HUES64 (cell line): ENCODE measurements around the gene CRHR2.

ENCODE experiments used
- H3K27ac ChIP-seq: 2 replicates; pipeline ENCODE4 v1.7.0; 2013; ENCODE audit warnings: low read depth, low read length, inconsistent platforms
- H3K27me3 ChIP-seq: 2 replicates; pipeline ENCODE4 v1.6.1; 2013; ENCODE audit warnings: mild to moderate bottlenecking, low read length; ENCODE audit not compliant: insufficient read depth
- H3K36me3 ChIP-seq: 2 replicates; pipeline ENCODE4 v1.6.1; 2013; ENCODE audit warnings: mild to moderate bottlenecking, low read length; ENCODE audit not compliant: insufficient read depth
- H3K4me1 ChIP-seq: 2 replicates; pipeline ENCODE4 v1.6.1; 2013; ENCODE audit warnings: mild to moderate bottlenecking, low read length, moderate library complexity; ENCODE audit not compliant: insufficient read depth
- H3K4me3 ChIP-seq: 2 replicates; pipeline ENCODE4 v1.5.1; 2013; ENCODE audit warnings: mild to moderate bottlenecking, low read length, moderate library complexity
- H3K9ac ChIP-seq: 2 replicates; pipeline ENCODE4 v1.6.1; 2013; ENCODE audit warnings: mild to moderate bottlenecking, low read depth, low read length
- H3K9me3 ChIP-seq: 2 replicates; pipeline ENCODE4 v1.6.1; 2013; ENCODE audit warnings: low read depth, low read length; ENCODE audit not compliant: insufficient read depth
- WGBS: fragments of 150-250, 120-280 bp; methylation state at CpG from one replicate; pipeline ENCODE4 v1.1.7; 2013; ENCODE audit warnings: missing lambda C conversion rate; 5-methylcytosine and 5-hydroxymethylcytosine counted together

Gene CRHR2

DNA sequence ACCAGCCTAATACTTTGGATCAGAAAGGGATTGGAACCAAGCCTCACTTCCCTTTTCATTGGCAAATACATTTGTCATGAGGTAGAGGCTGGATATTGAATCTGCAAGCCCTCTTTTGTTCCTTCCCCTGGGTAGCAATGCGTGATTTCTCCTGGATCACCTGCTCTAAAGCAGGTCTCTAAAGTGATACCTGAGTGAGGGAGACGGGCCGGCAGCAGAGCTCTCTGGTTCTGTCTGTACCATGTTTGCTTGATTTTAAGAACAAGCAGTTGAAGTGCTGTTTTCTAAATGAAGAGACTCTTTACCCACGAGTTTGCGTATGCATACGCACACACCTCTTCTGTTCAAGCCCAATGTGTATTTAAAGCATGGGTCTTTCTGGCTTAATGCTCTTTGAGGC is 46.5 kb downstream of the CRHR2 start:
- Histone ChIP-seq H3K36me3 (peaks cover 57% of the 10 kb centered on the region), H3K4me3 (no peak overlapping the region), H3K27ac (no peak overlapping the region), H3K4me1 (no peaks in the 10 kb centered on the region), H3K27me3 (no peaks in the 10 kb centered on the region), H3K9ac (no peak overlapping the region), H3K9me3 (no peaks in the 10 kb centered on the region)
- 93% methylated on average over 6 of the region's 6 CpGs for WGBS

GRCh38 chr7:30634634-30635201 is 47.5 kb downstream of the CRHR2 start:
- no peaks in the 10 kb centered on the region for H3K4me1 ChIP-seq
- 91% methylated on average over 5 of the region's 6 CpGs for WGBS
- H3K9ac ChIP-seq, result no peak overlapping the region
- no peaks in the 10 kb centered on the region for H3K27me3 ChIP-seq
- peaks cover 68% of the 10 kb centered on the region for H3K36me3 ChIP-seq
- no peak overlapping the region for H3K27ac ChIP-seq
- no peak overlapping the region for H3K4me3 ChIP-seq
- H3K9me3 ChIP-seq, result no peaks in the 10 kb centered on the region

DNA sequence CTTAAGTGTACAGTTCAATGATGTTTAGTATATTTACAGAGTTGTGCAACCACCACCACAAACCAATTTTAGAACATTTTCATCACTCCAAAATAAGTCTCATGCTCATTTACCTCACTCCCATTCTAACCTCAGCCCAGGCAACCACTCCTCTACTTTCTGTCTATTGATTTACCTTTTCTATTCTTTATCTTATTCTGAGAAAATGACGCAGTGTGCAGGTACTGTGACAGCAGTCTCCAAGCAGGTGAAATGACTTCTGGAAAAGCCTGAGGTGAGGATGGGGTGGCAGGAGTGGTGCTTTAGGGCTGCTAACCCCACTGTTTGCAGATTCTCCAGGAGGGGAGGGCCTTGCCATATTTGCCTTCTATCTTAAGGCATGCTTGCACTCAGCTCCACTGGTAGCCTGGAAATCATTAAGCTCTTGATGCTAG is 48.0 kb downstream of the CRHR2 start:
- Histone ChIP-seq H3K4me3 (no peak overlapping the region), H3K36me3 (peaks cover 73% of the 10 kb centered on the region), H3K9me3 (no peaks in the 10 kb centered on the region), H3K27me3 (no peaks in the 10 kb centered on the region), H3K27ac (no peak overlapping the region), H3K9ac (no peak overlapping the region), H3K4me1 (no peaks in the 10 kb centered on the region)
- 93% methylated on average over 1 of the region's 1 CpG for WGBS

- WGBS, result 93% methylated on average over 3 of the region's 3 CpGs
- no peak overlapping the region for H3K9ac ChIP-seq
- no peaks in the 10 kb centered on the region for H3K9me3 ChIP-seq
- H3K4me1 ChIP-seq, result no peaks in the 10 kb centered on the region
- no peak overlapping the region for H3K27ac ChIP-seq
- no peak overlapping the region for H3K4me3 ChIP-seq
- no peaks in the 10 kb centered on the region for H3K27me3 ChIP-seq
- H3K36me3 ChIP-seq, result peaks cover 83% of the 10 kb centered on the region
Measured at GRCh38 chr7:30633223-30633622, 49.0 kb downstream of the CRHR2 start.

DNA sequence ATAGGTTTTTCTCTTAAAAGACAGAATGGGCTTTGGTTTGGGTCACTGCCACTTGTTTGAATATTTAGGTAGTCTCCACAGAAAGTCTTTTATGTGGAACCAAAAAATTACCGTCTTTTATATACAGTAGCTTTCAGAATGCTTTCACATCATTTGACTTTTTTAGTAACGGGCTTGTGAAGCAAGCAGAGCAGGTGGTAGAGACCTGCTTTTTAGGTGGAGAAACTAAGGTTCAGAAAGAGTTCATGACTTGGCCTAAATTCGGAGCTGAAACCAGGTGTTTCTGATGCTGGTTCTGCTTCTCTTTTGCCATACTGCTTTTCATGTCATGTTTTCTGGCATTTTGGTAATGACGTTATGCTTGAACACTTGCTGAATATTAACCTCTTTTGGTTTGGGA is 51.3 kb downstream of the CRHR2 start:
- 99% methylated on average over 4 of the region's 4 CpGs for WGBS
- H3K4me3 ChIP-seq, result no peak overlapping the region
- peaks cover 99% of the 10 kb centered on the region for H3K36me3 ChIP-seq
- no peaks in the 10 kb centered on the region for H3K9me3 ChIP-seq
- H3K9ac ChIP-seq, result no peak overlapping the region
- no peak overlapping the region for H3K27ac ChIP-seq
- no peaks in the 10 kb centered on the region for H3K27me3 ChIP-seq
- H3K4me1 ChIP-seq, result no peaks in the 10 kb centered on the region

- 97% methylated on average over 4 of the region's 4 CpGs for WGBS
- Histone ChIP-seq H3K9ac (no peak overlapping the region), H3K4me1 (no peaks in the 10 kb centered on the region), H3K27ac (no peak overlapping the region), H3K36me3 (peaks cover 95% of the 10 kb centered on the region), H3K4me3 (no peak overlapping the region), H3K9me3 (no peaks in the 10 kb centered on the region), H3K27me3 (no peaks in the 10 kb centered on the region)
Measured at GRCh38 chr7:30627026-30627425, 55.2 kb downstream of the CRHR2 start.

DNA sequence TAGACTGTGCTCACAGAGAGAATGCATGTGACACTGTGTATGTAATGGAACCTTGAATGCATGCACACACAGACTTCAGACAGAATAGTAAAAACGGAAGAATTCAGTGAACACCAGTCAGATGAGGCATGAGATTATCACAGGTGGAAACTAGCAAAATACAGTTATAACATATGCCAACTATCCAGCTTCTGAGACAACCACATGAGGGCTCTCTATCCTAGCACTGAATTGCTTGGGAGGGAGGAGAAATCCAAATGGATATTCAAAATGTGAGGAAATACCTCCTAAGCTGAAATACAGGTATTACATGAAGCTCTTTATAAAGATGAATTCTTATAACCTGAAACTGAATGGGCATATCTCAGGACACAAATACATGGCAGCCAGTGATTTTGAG is 57.0 kb downstream of the CRHR2 start:
- Histone ChIP-seq H3K9me3 (no peaks in the 10 kb centered on the region), H3K4me3 (no peak overlapping the region), H3K36me3 (peaks cover 95% of the 10 kb centered on the region), H3K4me1 (no peaks in the 10 kb centered on the region), H3K27me3 (no peaks in the 10 kb centered on the region), H3K9ac (no peak overlapping the region), H3K27ac (no peak overlapping the region)
- WGBS, result 96% methylated on average over 1 of the region's 1 CpG

DNA sequence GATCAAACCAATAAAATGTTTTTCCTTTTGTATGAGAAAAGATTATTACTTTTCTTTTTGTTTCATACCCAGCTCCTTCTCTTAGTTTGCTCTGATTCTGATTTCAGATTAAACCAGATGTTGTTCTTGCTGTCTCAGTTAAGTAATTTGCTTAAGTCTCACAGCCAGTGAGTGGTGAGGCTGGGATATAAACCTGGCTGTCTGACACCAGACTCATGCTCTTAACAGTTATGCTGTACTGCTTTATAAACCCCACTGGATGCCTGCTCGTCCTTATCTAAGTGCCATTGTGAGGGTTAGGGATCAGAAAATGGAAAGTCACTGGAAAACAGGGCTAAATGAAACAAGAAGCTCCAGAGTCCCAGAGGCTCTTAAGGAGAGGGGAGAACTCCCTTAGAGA is 63.3 kb downstream of the CRHR2 start:
- H3K4me3 ChIP-seq, result no peak overlapping the region
- H3K9ac ChIP-seq, result no peak overlapping the region
- no peaks in the 10 kb centered on the region for H3K4me1 ChIP-seq
- 84% methylated on average over 1 of the region's 1 CpG for WGBS
- H3K27me3 ChIP-seq, result no peaks in the 10 kb centered on the region
- no peaks in the 10 kb centered on the region for H3K9me3 ChIP-seq
- no peak overlapping the region for H3K27ac ChIP-seq
- H3K36me3 ChIP-seq, result peaks cover 95% of the 10 kb centered on the region

- no peak overlapping the region for H3K9ac ChIP-seq
- H3K36me3 ChIP-seq, result peaks cover 95% of the 10 kb centered on the region
- no peak overlapping the region for H3K27ac ChIP-seq
- H3K4me3 ChIP-seq, result no peak overlapping the region
- WGBS, result 94% methylated on average over 4 of the region's 4 CpGs
- no peaks in the 10 kb centered on the region for H3K9me3 ChIP-seq
- no peaks in the 10 kb centered on the region for H3K27me3 ChIP-seq
- no peaks in the 10 kb centered on the region for H3K4me1 ChIP-seq
Measured at GRCh38 chr7:30618080-30618676, 64.1 kb downstream of the CRHR2 start.

DNA sequence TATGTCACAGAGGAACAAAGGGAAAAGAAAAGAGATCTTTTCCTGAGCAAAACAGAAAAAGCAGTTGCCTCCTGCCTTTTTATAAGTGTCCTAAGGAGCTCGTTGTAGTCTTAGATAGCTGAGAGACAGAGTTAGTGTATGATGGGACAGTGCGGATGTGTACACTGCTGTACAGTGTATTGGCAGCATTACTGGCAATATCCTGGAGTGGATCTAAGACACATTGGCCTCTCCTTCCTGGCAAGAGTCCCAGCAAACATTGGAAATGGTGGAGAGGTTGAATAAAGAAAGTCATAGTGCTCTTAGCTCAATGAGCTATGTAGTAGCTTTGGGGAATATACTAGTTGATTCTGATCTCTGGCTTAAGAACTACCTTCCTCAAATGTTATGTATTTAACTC is 64.9 kb downstream of the CRHR2 start:
- peaks cover 98% of the 10 kb centered on the region for H3K36me3 ChIP-seq
- no peak overlapping the region for H3K4me3 ChIP-seq
- 92% methylated on average over 2 of the region's 2 CpGs for WGBS
- no peak overlapping the region for H3K9ac ChIP-seq
- H3K27me3 ChIP-seq, result no peaks in the 10 kb centered on the region
- no peaks in the 10 kb centered on the region for H3K4me1 ChIP-seq
- no peaks in the 10 kb centered on the region for H3K9me3 ChIP-seq
- no peak overlapping the region for H3K27ac ChIP-seq

DNA sequence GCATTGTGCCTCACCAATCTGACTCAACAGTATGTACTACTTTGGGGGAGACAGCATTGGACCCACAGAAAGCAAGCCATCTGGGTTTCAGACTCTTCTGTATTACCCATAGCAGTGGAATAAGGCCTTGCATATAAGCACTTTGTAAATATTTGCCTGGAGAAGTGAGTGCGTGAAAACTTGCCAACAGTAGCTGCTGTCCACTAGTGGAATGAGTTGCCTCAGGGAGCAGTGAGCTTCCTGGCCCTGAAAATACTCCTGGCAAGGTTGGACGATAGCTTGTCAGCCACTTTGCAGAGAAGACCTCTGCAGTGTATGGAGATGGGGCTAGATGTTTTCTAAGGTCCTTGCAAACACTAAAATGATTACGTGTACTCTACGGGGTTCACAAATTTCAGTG is 65.9 kb downstream of the CRHR2 start:
- Histone ChIP-seq H3K27me3 (no peaks in the 10 kb centered on the region), H3K4me1 (no peaks in the 10 kb centered on the region), H3K4me3 (no peak overlapping the region), H3K9me3 (no peaks in the 10 kb centered on the region), H3K36me3 (peaks cover 96% of the 10 kb centered on the region), H3K27ac (no peak overlapping the region), H3K9ac (no peak overlapping the region)
- WGBS, result 96% methylated on average over 4 of the region's 4 CpGs
